Measurements from ENCODE around the gene CCDC90B. TPM values are rescaled to one million over a fixed set of nuclear protein-coding genes. Genes with fewer than 3 reads are reported as not detected.

CCDC90B gene
- total and polyA plus RNA-seq, 2 of the 13 experiments (the other 11 are each of a cell fraction or from before 2014, with no cell fraction given) = 17.1 to 46.1 TPM

DNA sequence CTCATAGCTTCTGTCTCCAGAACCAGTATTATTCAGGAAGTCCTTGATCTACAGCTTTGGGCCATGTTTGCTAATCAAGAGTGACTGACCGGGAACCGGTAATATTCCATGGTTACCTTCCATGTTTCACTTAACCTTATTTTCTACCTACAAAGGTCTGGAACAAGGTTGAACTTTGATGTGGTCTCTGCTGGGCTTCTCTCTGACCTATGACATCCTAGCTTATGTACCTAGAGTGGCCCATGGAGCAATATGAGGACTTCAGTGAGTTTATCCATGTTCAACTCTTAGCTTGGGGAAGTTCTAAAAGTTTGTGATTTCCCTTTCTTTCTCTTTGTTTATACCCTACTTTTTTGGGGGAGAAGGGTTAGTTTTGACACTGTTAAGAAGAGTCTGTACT, 33.2 kb downstream of the CCDC90B start (continued):
- TF ChIP-seq, protein P1, sequence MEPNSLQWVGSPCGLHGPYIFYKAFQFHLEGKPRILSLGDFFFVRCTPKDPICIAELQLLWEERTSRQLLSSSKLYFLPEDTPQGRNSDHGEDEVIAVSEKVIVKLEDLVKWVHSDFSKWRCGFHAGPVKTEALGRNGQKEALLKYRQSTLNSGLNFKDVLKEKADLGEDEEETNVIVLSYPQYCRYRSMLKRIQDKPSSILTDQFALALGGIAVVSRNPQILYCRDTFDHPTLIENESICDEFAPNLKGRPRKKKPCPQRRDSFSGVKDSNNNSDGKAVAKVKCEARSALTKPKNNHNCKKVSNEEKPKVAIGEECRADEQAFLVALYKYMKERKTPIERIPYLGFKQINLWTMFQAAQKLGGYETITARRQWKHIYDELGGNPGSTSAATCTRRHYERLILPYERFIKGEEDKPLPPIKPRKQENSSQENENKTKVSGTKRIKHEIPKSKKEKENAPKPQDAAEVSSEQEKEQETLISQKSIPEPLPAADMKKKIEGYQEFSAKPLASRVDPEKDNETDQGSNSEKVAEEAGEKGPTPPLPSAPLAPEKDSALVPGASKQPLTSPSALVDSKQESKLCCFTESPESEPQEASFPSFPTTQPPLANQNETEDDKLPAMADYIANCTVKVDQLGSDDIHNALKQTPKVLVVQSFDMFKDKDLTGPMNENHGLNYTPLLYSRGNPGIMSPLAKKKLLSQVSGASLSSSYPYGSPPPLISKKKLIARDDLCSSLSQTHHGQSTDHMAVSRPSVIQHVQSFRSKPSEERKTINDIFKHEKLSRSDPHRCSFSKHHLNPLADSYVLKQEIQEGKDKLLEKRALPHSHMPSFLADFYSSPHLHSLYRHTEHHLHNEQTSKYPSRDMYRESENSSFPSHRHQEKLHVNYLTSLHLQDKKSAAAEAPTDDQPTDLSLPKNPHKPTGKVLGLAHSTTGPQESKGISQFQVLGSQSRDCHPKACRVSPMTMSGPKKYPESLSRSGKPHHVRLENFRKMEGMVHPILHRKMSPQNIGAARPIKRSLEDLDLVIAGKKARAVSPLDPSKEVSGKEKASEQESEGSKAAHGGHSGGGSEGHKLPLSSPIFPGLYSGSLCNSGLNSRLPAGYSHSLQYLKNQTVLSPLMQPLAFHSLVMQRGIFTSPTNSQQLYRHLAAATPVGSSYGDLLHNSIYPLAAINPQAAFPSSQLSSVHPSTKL (CRISPR knock-in tag; IDR thresholded peaks at IDR 0.05) = peak; percentile 92
- TF ChIP-seq ATRX (CRISPR knock-in tag; IDR thresholded peaks at IDR 0.05; ENCODE audit: borderline replicate concordance) (no peak), ZNF614 (CRISPR knock-in tag; IDR thresholded peaks at IDR 0.05; ENCODE audit: borderline replicate concordance) (peak; percentile 62; the same call in 1 of the 2 replicates), XBP1 (CRISPR knock-in tag; IDR thresholded peaks at IDR 0.05) (no peak), ZFP82 (CRISPR knock-in tag; IDR thresholded peaks at IDR 0.05; ENCODE audit: borderline replicate concordance) (no peak), ZNF577 (CRISPR knock-in tag; IDR thresholded peaks at IDR 0.05; ENCODE audit: borderline replicate concordance, low read depth) (no peak), RFXAP (CRISPR knock-in tag; IDR thresholded peaks at IDR 0.05; ENCODE audit: borderline replicate concordance) (no peak), SRY (CRISPR knock-in tag; IDR thresholded peaks at IDR 0.05) (no peak), GPN1 (CRISPR knock-in tag; IDR thresholded peaks at IDR 0.05; ENCODE audit: borderline replicate concordance) (no peak), ZBTB1 (CRISPR knock-in tag; IDR thresholded peaks at IDR 0.05; ENCODE audit: borderline replicate concordance) (no peak), RAD51 (IDR thresholded peaks at IDR 0.05; ENCODE audit: borderline replicate concordance) (no peak), MEIS1 (CRISPR knock-in tag; IDR thresholded peaks at IDR 0.05; ENCODE audit: borderline replicate concordance) (no peak), HHEX (CRISPR knock-in tag; IDR thresholded peaks at IDR 0.05) (0 out of 2 replicates have a peak, but pooled peaks have one; percentile 20)
- TF ChIP-seq, protein P2, sequence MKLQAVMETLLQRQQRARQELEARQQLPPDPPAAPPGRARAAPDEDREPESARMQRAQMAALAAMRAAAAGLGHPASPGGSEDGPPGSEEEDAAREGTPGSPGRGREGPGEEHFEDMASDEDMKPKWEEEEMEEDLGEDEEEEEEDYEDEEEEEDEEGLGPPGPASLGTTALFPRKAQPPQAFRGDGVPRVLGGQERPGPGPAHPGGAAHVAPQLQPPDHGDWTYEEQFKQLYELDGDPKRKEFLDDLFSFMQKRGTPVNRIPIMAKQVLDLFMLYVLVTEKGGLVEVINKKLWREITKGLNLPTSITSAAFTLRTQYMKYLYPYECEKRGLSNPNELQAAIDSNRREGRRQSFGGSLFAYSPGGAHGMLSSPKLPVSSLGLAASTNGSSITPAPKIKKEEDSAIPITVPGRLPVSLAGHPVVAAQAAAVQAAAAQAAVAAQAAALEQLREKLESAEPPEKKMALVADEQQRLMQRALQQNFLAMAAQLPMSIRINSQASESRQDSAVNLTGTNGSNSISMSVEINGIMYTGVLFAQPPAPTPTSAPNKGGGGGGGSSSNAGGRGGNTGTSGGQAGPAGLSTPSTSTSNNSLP (IDR thresholded peaks at IDR 0.05; ENCODE audit: low read depth, low read length) = peak; percentile 79; the same call in 1 of the 2 replicates
- TF ChIP-seq, protein P3, sequence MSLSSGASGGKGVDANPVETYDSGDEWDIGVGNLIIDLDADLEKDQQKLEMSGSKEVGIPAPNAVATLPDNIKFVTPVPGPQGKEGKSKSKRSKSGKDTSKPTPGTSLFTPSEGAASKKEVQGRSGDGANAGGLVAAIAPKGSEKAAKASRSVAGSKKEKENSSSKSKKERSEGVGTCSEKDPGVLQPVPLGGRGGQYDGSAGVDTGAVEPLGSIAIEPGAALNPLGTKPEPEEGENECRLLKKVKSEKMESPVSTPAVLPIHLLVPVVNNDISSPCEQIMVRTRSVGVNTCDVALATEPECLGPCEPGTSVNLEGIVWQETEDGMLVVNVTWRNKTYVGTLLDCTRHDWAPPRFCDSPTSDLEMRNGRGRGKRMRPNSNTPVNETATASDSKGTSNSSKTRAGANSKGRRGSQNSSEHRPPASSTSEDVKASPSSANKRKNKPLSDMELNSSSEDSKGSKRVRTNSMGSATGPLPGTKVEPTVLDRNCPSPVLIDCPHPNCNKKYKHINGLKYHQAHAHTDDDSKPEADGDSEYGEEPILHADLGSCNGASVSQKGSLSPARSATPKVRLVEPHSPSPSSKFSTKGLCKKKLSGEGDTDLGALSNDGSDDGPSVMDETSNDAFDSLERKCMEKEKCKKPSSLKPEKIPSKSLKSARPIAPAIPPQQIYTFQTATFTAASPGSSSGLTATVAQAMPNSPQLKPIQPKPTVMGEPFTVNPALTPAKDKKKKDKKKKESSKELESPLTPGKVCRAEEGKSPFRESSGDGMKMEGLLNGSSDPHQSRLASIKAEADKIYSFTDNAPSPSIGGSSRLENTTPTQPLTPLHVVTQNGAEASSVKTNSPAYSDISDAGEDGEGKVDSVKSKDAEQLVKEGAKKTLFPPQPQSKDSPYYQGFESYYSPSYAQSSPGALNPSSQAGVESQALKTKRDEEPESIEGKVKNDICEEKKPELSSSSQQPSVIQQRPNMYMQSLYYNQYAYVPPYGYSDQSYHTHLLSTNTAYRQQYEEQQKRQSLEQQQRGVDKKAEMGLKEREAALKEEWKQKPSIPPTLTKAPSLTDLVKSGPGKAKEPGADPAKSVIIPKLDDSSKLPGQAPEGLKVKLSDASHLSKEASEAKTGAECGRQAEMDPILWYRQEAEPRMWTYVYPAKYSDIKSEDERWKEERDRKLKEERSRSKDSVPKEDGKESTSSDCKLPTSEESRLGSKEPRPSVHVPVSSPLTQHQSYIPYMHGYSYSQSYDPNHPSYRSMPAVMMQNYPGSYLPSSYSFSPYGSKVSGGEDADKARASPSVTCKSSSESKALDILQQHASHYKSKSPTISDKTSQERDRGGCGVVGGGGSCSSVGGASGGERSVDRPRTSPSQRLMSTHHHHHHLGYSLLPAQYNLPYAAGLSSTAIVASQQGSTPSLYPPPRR (CRISPR knock-in tag; IDR thresholded peaks at IDR 0.05; ENCODE audit: borderline replicate concordance) = peak; percentile 75
- TF ChIP-seq, protein P4, sequence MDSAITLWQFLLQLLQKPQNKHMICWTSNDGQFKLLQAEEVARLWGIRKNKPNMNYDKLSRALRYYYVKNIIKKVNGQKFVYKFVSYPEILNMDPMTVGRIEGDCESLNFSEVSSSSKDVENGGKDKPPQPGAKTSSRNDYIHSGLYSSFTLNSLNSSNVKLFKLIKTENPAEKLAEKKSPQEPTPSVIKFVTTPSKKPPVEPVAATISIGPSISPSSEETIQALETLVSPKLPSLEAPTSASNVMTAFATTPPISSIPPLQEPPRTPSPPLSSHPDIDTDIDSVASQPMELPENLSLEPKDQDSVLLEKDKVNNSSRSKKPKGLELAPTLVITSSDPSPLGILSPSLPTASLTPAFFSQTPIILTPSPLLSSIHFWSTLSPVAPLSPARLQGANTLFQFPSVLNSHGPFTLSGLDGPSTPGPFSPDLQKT (CRISPR knock-in tag; IDR thresholded peaks at IDR 0.05; ENCODE audit: borderline replicate concordance) = no peak

Measured in HepG2 (cell line).